Naive thymus-derived CD4-positive, alpha-beta T cell (primary cell): ENCODE data around the gene WWOX. TPM values are rescaled to one million over a fixed set of nuclear protein-coding genes. Genes with fewer than 3 reads are reported as not detected.

Source experiments
- ATAC-seq: fragments of 150-1000 bp; cut with Tn5 transposase; 2 replicates; pipeline ENCODE4 v1.10.0; 2021; ENCODE audit warnings: mild to moderate bottlenecking, moderate library complexity
- CTCF ChIA-PET: fragments of 350-600 bp; sonication (Branson Sonifier 250); formaldehyde crosslinking; loops from one replicate; lab custom pipeline; 2021; ENCODE audit warnings: antibody characterized with exemption; lab: Charles Lee
- POLR2A ChIA-PET: fragments of 350-600 bp; sonication (Branson Sonifier 250); formaldehyde crosslinking; loops from one replicate; lab custom pipeline; 2021; ENCODE audit warnings: antibody characterized with exemption, inconsistent platforms; lab: Charles Lee
- DNase-seq, 9 donors: peaks; one replicate each; pipeline versions ENCODE4 v3.0.0 to v3.0.0-alpha.2; 2020 to 2022; ENCODE audit warnings: mixed read lengths in 1 of 9
- H3K27ac ChIP-seq: one replicate; pipeline ENCODE4 v1.7.0; 2013; ENCODE audit warnings: mild to moderate bottlenecking, low read depth, low read length, moderate library complexity
- H3K27me3 ChIP-seq, 2 donors: one replicate each; pipeline ENCODE4 v1.7.0; 2013; ENCODE audit warnings: low read length in 2 of 2, mild to moderate bottlenecking in 2 of 2, moderate library complexity in 2 of 2; ENCODE audit not compliant: control insufficient read depth in 2 of 2, insufficient read depth in 2 of 2
- H3K36me3 ChIP-seq, 3 experiments: 1 replicate in 2 of 3; 2 replicates in 1 of 3; pipeline ENCODE4 v1.7.0; 2013; ENCODE audit warnings: low read length in 3 of 3, mild to moderate bottlenecking in 3 of 3, moderate library complexity in 1 of 3; ENCODE audit not compliant: insufficient read depth in 3 of 3, control insufficient read depth in 2 of 3
- H3K4me1 ChIP-seq, 2 donors: one replicate each; pipeline ENCODE4 v1.7.0; 2013; ENCODE audit warnings: low read length in 2 of 2, mild to moderate bottlenecking in 2 of 2, moderate library complexity in 1 of 2; ENCODE audit not compliant: control insufficient read depth in 2 of 2, insufficient read depth in 2 of 2
- H3K4me3 ChIP-seq: 2 replicates; pipeline ENCODE4 v1.7.0; 2013; ENCODE audit warnings: mild to moderate bottlenecking, low read length
- H3K9me3 ChIP-seq, 3 experiments: 1 replicate in 2 of 3; 2 replicates in 1 of 3; pipeline ENCODE4 v1.7.0; 2013; ENCODE audit warnings: low read length in 3 of 3; ENCODE audit not compliant: control insufficient read depth in 2 of 3
- H3K27ac Mint-ChIP-seq, 9 donors: one replicate each; pipeline ENCODE4 v1.8.0; 2020 to 2022; ENCODE audit warnings: mixed read lengths in 9 of 9, mild to moderate bottlenecking in 8 of 9, moderate library complexity in 5 of 9, inconsistent platforms in 2 of 9
- H3K27me3 Mint-ChIP-seq, 5 donors: one replicate each; pipeline ENCODE4 v1.8.0; 2021 to 2022; ENCODE audit warnings: mixed read lengths in 5 of 5, mild to moderate bottlenecking in 1 of 5
- H3K36me3 Mint-ChIP-seq, 5 donors: one replicate each; pipeline ENCODE4 v1.8.0; 2020 to 2022; ENCODE audit warnings: mixed read lengths in 5 of 5, mild to moderate bottlenecking in 3 of 5, inconsistent platforms in 1 of 5
- H3K4me1 Mint-ChIP-seq, 7 donors: one replicate each; pipeline ENCODE4 v1.8.0; 2020 to 2022; ENCODE audit warnings: mixed read lengths in 7 of 7, mild to moderate bottlenecking in 3 of 7, inconsistent platforms in 1 of 7
- H3K4me3 Mint-ChIP-seq, 10 donors: one replicate each; pipeline ENCODE4 v1.8.0; 2020 to 2022; ENCODE audit warnings: mild to moderate bottlenecking in 10 of 10, mixed read lengths in 10 of 10, moderate library complexity in 6 of 10, inconsistent platforms in 2 of 10
- H3K9me3 Mint-ChIP-seq, 11 donors: one replicate each; pipeline ENCODE4 v1.8.0; 2020 to 2022; ENCODE audit warnings: mixed read lengths in 11 of 11, mild to moderate bottlenecking in 4 of 11, inconsistent platforms in 1 of 11, moderate library complexity in 1 of 11
- intact Hi-C, 2 donors: fragments of 100-400 bp; cut with micrococcal nuclease; formaldehyde crosslinking; loops; one replicate each; pipeline ENCODE4 v1.15.1; 2023
- polyA plus RNA-seq, 2 donors: library from polyadenylated mRNA; unstranded; fragments of 300-500 nt; fragmentation: Illumina TruSeq; gene quantifications; one replicate each; pipeline ENCODE4 v1.2.3, GENCODE V29; 2021
- total RNA-seq, 6 experiments: library from RNA in 5 of 6; stranded (reverse) in 5 of 6; gene quantifications; 1 replicate in 5 of 6; 2 replicates in 1 of 6; pipeline ENCODE4 v1.2.3 and lab custom pipeline; 2021 to 2026

Gene WWOX
- total and polyA plus RNA-seq, 7 experiments from 2014 or later, result 13.8 to 31.1 (median 20.8) TPM

DNA sequence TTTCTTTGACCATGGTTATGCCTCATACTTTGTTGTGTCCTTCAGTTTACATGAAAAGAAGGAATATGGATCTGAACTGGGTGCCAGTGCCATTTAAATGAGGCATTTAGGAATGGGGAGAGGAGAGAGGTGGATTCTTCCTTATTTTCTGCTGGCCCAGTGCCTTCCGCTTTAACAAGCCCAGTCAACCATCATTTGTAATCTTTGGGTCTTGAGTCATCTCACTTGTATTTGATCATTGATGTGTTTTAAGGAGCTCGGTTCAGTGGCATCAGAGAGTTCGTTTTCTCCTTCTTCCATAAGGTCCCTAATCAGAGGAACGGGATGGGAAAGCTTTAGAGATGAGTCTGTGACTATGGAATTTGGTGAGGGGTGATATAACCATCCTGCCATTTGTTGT lies 334.9 kb downstream of the WWOX start:
- Mint-ChIP-seq H3K4me1 (no peaks in the 10 kb centered on the region), H3K27me3 (no peaks in the 10 kb centered on the region), H3K36me3 (peaks cover 0 to 49% (median 28%) of the 10 kb centered on the region in 5 donors), H3K27ac (no peak overlapping the region), H3K4me3 (no peak overlapping the region), H3K9me3 (peaks cover 0 to 5% (median 0%) of the 10 kb centered on the region in 11 donors)
- Histone ChIP-seq H3K27ac (no peak overlapping the region), H3K27me3 (no peaks in the 10 kb centered on the region), H3K4me1 (no peaks in the 10 kb centered on the region), H3K36me3 (no peaks in the 10 kb centered on the region), H3K9me3 (no peaks in the 10 kb centered on the region), H3K4me3 (no peak overlapping the region)
- POLR2A ChIA-PET, result no interaction called here
- DNase-seq, result no peak
- no peak for ATAC-seq
- intact Hi-C loops, result loop anchor here in 1 of 2 donors (10.0 kb wide), 1 partner anchor 320 kb away; no protein-coding TSS in a partner anchor
- CTCF ChIA-PET, result no interaction called here

DNA sequence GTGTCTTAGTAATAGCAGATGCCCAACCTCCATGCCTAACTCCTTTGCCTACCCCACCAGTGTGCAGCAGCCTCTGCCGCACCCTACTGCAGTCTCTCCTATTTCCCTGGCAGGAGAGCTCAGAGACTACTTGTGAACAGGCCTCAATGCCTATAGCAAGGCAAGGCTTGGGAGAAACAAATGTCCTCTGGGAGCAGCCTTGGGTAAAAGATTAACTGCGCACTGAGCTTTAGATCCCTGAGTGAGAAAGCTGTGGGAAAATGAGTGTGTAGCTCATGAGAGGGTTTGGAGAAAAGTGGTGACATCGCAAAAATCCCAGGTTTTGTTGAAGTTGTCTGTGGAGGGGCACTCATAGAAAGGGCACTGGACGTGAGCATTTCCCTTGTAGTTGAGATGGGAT lies 335.8 kb downstream of the WWOX start:
- peaks cover 0 to 5% (median 0%) of the 10 kb centered on the region in 11 donors for H3K9me3 Mint-ChIP-seq
- H3K27me3 Mint-ChIP-seq, result no peaks in the 10 kb centered on the region
- no peak overlapping the region for H3K4me3 ChIP-seq
- H3K4me1 Mint-ChIP-seq, result no peaks in the 10 kb centered on the region
- no peak for ATAC-seq
- peaks cover 0 to 48% (median 21%) of the 10 kb centered on the region in 5 donors for H3K36me3 Mint-ChIP-seq
- no peaks in the 10 kb centered on the region for H3K4me1 ChIP-seq
- no peaks in the 10 kb centered on the region for H3K36me3 ChIP-seq
- no peak overlapping the region for H3K27ac Mint-ChIP-seq
- POLR2A ChIA-PET, result no interaction called here
- CTCF ChIA-PET, result no interaction called here
- intact Hi-C loops, result loop anchor here in 1 of 2 donors (10.0 kb wide), 1 partner anchor 320 kb away; no protein-coding TSS in a partner anchor
- DNase-seq, result no peak
- no peaks in the 10 kb centered on the region for H3K27me3 ChIP-seq
- H3K27ac ChIP-seq, result no peak overlapping the region
- H3K9me3 ChIP-seq, result no peaks in the 10 kb centered on the region
- H3K4me3 Mint-ChIP-seq, result no peak overlapping the region

DNA sequence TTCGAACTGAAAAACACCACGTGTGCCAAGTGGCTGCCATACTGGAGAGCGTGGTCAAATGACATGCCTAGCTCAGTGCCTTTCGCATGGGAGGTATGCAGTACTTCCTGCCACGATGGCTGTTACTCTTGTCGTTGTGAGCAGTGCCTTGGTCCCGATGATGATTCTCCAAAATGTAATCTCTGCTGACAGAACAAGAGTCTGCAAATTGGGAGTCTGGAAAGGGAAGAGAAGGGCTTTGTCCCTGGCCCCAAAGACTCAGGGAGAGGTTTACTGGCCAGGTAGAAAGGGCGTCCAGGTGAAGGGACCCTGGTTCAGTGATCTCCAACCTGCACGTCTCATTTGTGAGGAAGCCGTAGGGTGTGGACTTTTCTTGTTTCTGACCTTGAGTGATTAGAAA lies 336.6 kb downstream of the WWOX start:
- H3K27me3 Mint-ChIP-seq, result no peaks in the 10 kb centered on the region
- POLR2A ChIA-PET, result no interaction called here

DNA sequence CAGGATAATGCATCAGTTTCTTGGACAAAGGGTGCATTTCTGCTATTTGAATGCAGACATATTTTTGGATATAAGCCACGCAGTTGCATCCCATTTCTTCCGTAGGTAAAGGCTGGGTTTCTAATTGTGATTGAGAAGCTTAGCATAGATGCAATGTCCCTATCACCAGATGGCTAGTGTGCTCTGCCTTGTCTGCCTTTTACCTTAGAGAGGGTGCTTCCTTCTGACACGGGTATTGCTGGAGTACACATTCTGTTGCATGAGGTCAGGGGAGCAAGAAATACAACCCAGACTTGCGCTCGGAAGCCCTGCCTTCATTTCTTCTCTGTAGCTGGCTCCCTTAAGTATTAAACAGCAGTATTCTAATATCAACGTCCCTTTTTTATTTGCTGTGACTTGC lies 337.4 kb downstream of the WWOX start:
- POLR2A ChIA-PET, result no interaction called here
- intact Hi-C loops, result loop anchor here (2.0 to 10.0 kb wide), 2 partner anchors 314 to 322 kb away; no protein-coding TSS in a partner anchor
- ATAC-seq (no peak), DNase-seq (no peak)
- CTCF ChIA-PET, result no interaction called here
- Mint-ChIP-seq H3K36me3 (peaks cover 0 to 42% (median 19%) of the 10 kb centered on the region in 5 donors), H3K27ac (no peak overlapping the region), H3K27me3 (no peaks in the 10 kb centered on the region), H3K4me3 (no peak overlapping the region), H3K4me1 (no peaks in the 10 kb centered on the region), H3K9me3 (peaks cover 0 to 5% (median 0%) of the 10 kb centered on the region in 11 donors)
- no peaks in the 10 kb centered on the region for H3K4me1 ChIP-seq
- no peak overlapping the region for H3K4me3 ChIP-seq
- H3K27me3 ChIP-seq, result no peaks in the 10 kb centered on the region
- no peak overlapping the region for H3K27ac ChIP-seq
- H3K9me3 ChIP-seq, result no peaks in the 10 kb centered on the region
- H3K36me3 ChIP-seq, result no peaks in the 10 kb centered on the region

More for the DNA sequence above, 336.6 kb downstream of the WWOX start:
- Mint-ChIP-seq H3K4me1 (no peaks in the 10 kb centered on the region), H3K27ac (no peak overlapping the region), H3K36me3 (peaks cover 0 to 42% (median 19%) of the 10 kb centered on the region in 5 donors), H3K4me3 (no peak overlapping the region), H3K9me3 (peaks cover 0 to 5% (median 0%) of the 10 kb centered on the region in 11 donors)
- H3K9me3 ChIP-seq, result no peaks in the 10 kb centered on the region
- H3K36me3 ChIP-seq, result no peaks in the 10 kb centered on the region
- no peak overlapping the region for H3K4me3 ChIP-seq
- no peak for ATAC-seq
- CTCF ChIA-PET, result no interaction called here
- H3K27ac ChIP-seq, result no peak overlapping the region
- no peak for DNase-seq
- no peaks in the 10 kb centered on the region for H3K27me3 ChIP-seq
- intact Hi-C loops, result loop anchor here (2.0 to 10.0 kb wide), 2 partner anchors 313 to 321 kb away; no protein-coding TSS in a partner anchor
- H3K4me1 ChIP-seq, result no peaks in the 10 kb centered on the region

DNA sequence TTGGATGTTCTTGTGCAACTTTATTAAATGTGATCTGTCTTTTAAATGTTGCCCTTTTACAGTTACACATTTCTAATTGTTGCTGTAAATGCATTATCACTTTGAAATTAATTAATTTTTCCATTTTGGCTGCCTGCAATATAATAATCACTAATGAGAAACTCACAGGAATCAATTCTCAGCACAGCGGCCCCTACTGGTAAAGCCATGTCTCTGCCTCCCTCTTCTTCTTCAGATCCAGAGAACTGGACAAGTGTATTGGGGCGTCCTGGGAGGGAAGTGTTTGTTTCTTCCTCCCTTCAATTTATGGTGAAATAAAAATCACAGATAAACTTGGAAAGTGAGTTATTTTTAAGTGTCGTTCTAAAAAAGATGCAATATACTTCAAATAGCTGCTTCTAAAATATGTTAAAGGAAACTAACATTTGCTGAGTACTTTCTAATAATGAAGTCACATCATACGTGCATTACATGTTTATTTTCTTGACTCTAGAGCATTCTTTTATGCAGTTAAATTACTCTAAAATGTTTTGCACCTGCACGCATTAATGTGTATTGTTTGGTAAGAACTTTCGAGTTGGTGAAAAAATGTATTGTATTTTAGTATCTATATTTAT lies 338.0 kb downstream of the WWOX start:
- peak; percentile 54 for ATAC-seq
- no peak overlapping the region for H3K27ac Mint-ChIP-seq
- intact Hi-C loops, result loop anchor here (2.0 to 10.0 kb wide), 2 partner anchors 315 to 323 kb away; no protein-coding TSS in a partner anchor
- no peaks in the 10 kb centered on the region for H3K9me3 ChIP-seq
- H3K36me3 ChIP-seq, result no peaks in the 10 kb centered on the region
- no peak overlapping the region for H3K4me3 Mint-ChIP-seq
- H3K4me3 ChIP-seq, result no peak overlapping the region
- ChIA-PET POLR2A (no interaction called here), CTCF (no interaction called here)
- H3K36me3 Mint-ChIP-seq, result peaks cover 0 to 36% (median 16%) of the 10 kb centered on the region in 5 donors
- H3K27ac ChIP-seq, result no peak overlapping the region
- H3K4me1 ChIP-seq, result no peaks in the 10 kb centered on the region
- peak in 5 of 9 donors; percentile 3 to 12 (median 10) for DNase-seq
- no peaks in the 10 kb centered on the region for H3K27me3 Mint-ChIP-seq
- no peaks in the 10 kb centered on the region for H3K27me3 ChIP-seq
- peaks cover 0 to 2% (median 0%) of the 10 kb centered on the region in 7 donors for H3K4me1 Mint-ChIP-seq
- H3K9me3 Mint-ChIP-seq, result peaks cover 0 to 5% (median 0%) of the 10 kb centered on the region in 11 donors

DNA sequence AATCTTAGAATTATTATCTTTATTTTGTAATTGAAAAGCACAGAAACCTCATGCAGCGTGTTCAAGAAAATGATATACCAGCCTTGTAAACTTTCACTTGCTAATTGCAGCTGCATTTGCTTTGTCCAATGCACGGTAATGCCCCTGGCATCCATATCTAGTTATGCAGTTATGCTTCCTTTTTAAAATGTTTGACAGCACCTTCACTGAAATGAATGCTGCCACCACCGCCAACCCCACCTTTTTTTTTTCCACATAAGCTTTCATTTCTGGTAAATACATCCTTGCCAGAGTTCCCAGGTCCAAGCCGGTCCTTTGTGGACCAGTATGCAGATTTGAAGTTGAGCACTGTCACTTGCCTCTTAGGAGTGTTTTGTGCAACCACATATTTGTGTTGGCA lies 338.8 kb downstream of the WWOX start:
- H3K36me3 ChIP-seq, result no peaks in the 10 kb centered on the region
- peaks cover 0 to 5% (median 0%) of the 10 kb centered on the region in 11 donors for H3K9me3 Mint-ChIP-seq
- no peaks in the 10 kb centered on the region for H3K27me3 Mint-ChIP-seq
- ChIA-PET POLR2A (no interaction called here), CTCF (no interaction called here)
- no peak for DNase-seq
- no peak overlapping the region for H3K4me3 ChIP-seq
- H3K4me3 Mint-ChIP-seq, result no peak overlapping the region
- H3K27me3 ChIP-seq, result no peaks in the 10 kb centered on the region
- intact Hi-C loops, result loop anchor here in 1 of 2 donors (10.0 kb wide), 1 partner anchor 323 kb away; no protein-coding TSS in a partner anchor
- no peak overlapping the region for H3K27ac Mint-ChIP-seq
- no peak overlapping the region for H3K27ac ChIP-seq
- peaks cover 0 to 28% (median 9%) of the 10 kb centered on the region in 5 donors for H3K36me3 Mint-ChIP-seq
- H3K9me3 ChIP-seq, result no peaks in the 10 kb centered on the region
- H3K4me1 ChIP-seq, result no peaks in the 10 kb centered on the region
- no peak for ATAC-seq
- peaks cover 0 to 3% (median 0%) of the 10 kb centered on the region in 7 donors for H3K4me1 Mint-ChIP-seq
